H9 (cell line): ENCODE results near the gene DPP7. TPM values are rescaled to one million over a fixed set of nuclear protein-coding genes. Genes with fewer than 3 reads are reported as not detected.

Experiments
- DNase-seq: peaks from one replicate; pipeline ENCODE4 v3.0.0-alpha.2; 2017
- H2AFZ ChIP-seq: one replicate; pipeline ENCODE4 v1.6.1; 2013; ENCODE audit warnings: mild to moderate bottlenecking, low read length, control low read depth, moderate library complexity
- H2AK5ac ChIP-seq: 2 replicates; pipeline ENCODE4 v1.6.1; 2013; ENCODE audit warnings: low read length, control low read depth, mixed read lengths; ENCODE audit not compliant: insufficient read length
- H2BK120ac ChIP-seq: one replicate; pipeline ENCODE4 v1.6.1; 2013; ENCODE audit warnings: low read depth, mild to moderate bottlenecking, low read length, control low read depth, inconsistent platforms; ENCODE audit not compliant: poor library complexity, severe bottlenecking
- H2BK12ac ChIP-seq: 2 replicates; pipeline ENCODE4 v1.6.1; 2013; ENCODE audit warnings: low read length, control low read depth, mixed read lengths, low read depth; ENCODE audit not compliant: insufficient read length
- H2BK15ac ChIP-seq: 2 replicates; pipeline ENCODE4 v1.6.1; 2013; ENCODE audit warnings: low read depth, low read length, control low read depth
- H2BK20ac ChIP-seq: one replicate; pipeline ENCODE4 v1.6.1; 2013; ENCODE audit warnings: low read depth, mild to moderate bottlenecking, low read length, control low read depth, inconsistent platforms; ENCODE audit not compliant: poor library complexity, severe bottlenecking
- H2BK5ac ChIP-seq: 2 replicates; pipeline ENCODE4 v1.6.1; 2013; ENCODE audit warnings: low read length, control low read depth, mixed read lengths; ENCODE audit not compliant: insufficient read length
- H3K14ac ChIP-seq: 2 replicates; pipeline ENCODE4 v1.6.1; 2013; ENCODE audit warnings: low read length, control low read depth; ENCODE audit not compliant: insufficient read depth
- H3K18ac ChIP-seq: 2 replicates; pipeline ENCODE4 v1.6.1; 2013; ENCODE audit warnings: low read depth, mild to moderate bottlenecking, mixed read lengths, low read length, control low read depth; ENCODE audit not compliant: insufficient read length
- H3K23ac ChIP-seq: 2 replicates; pipeline ENCODE4 v1.6.1; 2013; ENCODE audit warnings: low read length, control low read depth, mixed read lengths, low read depth; ENCODE audit not compliant: insufficient read length
- H3K23me2 ChIP-seq: 2 replicates; pipeline ENCODE4 v1.6.1; 2013; ENCODE audit warnings: low read depth, mild to moderate bottlenecking, mixed read lengths, low read length, control low read depth; ENCODE audit not compliant: insufficient read length, poor library complexity, severe bottlenecking
- H3K27ac ChIP-seq: 2 replicates; pipeline ENCODE4 v1.5.1; 2013; ENCODE audit warnings: low read length, control low read depth, mixed read lengths, low read depth; ENCODE audit not compliant: insufficient read length
- H3K27me3 ChIP-seq: 2 replicates; pipeline ENCODE4 v1.6.1; 2013; ENCODE audit warnings: low read length, control low read depth, inconsistent platforms; ENCODE audit not compliant: insufficient read depth
- H3K4ac ChIP-seq: 2 replicates; pipeline ENCODE4 v1.6.1; 2013; ENCODE audit warnings: low read depth, mild to moderate bottlenecking, control low read depth, inconsistent platforms, low read length, moderate library complexity
- H3K4me1 ChIP-seq: 2 replicates; pipeline ENCODE4 v1.6.1; 2013; ENCODE audit warnings: low read length, control low read depth, inconsistent platforms; ENCODE audit not compliant: insufficient read depth
- H3K4me2 ChIP-seq: 2 replicates; pipeline ENCODE4 v1.6.1; 2013; ENCODE audit warnings: low read length, control low read depth, mixed read lengths; ENCODE audit not compliant: insufficient read length, insufficient read depth
- H3K56ac ChIP-seq: 2 replicates; pipeline ENCODE4 v1.6.1; 2013; ENCODE audit warnings: low read depth, mild to moderate bottlenecking, mixed read lengths, low read length, control low read depth; ENCODE audit not compliant: insufficient read length
- H3K79me1 ChIP-seq: 2 replicates; pipeline ENCODE4 v1.6.1; 2013; ENCODE audit warnings: low read depth, mild to moderate bottlenecking, moderate library complexity, low read length, control low read depth, inconsistent platforms; ENCODE audit not compliant: insufficient read depth, poor library complexity, severe bottlenecking
- H3K79me2 ChIP-seq: 2 replicates; pipeline ENCODE4 v1.6.1; 2013; ENCODE audit warnings: low read length, control low read depth, inconsistent platforms; ENCODE audit not compliant: insufficient read depth
- H3K9ac ChIP-seq: 2 replicates; pipeline ENCODE4 v1.6.1; 2013; ENCODE audit warnings: low read length, control low read depth, mixed read lengths; ENCODE audit not compliant: insufficient read length; ENCODE audit errors: extremely low read depth
- H3K9me3 ChIP-seq: one replicate; pipeline ENCODE4 v1.6.1; 2013; ENCODE audit warnings: low read depth, low read length, inconsistent platforms; ENCODE audit not compliant: control insufficient read depth
- H3T11ph ChIP-seq: one replicate; pipeline ENCODE4 v1.6.1; 2013; ENCODE audit warnings: mild to moderate bottlenecking, low read length, control low read depth, inconsistent platforms
- H4K20me1 ChIP-seq: one replicate; pipeline ENCODE4 v1.6.1; 2013; ENCODE audit not compliant: control insufficient read depth, insufficient read length, insufficient read depth
- H4K5ac ChIP-seq: 2 replicates; pipeline ENCODE4 v1.6.1; 2013; ENCODE audit warnings: low read depth, mild to moderate bottlenecking, mixed read lengths, low read length, control low read depth; ENCODE audit not compliant: insufficient read length
- H4K8ac ChIP-seq: replicated peaks from 2 replicates; pipeline ENCODE4 v1.6.1; 2013; ENCODE audit warnings: low read length, control low read depth, mixed read lengths, low read depth; ENCODE audit not compliant: insufficient read length
- H4K91ac ChIP-seq: 2 replicates; pipeline ENCODE4 v1.6.1; 2013; ENCODE audit warnings: low read depth, mild to moderate bottlenecking, moderate library complexity, mixed read lengths, low read length, control low read depth; ENCODE audit not compliant: insufficient read length
- H3K27ac Mint-ChIP-seq, 3 experiments: 2 replicates in 2 of 3; 3 replicates in 1 of 3; pipeline ENCODE4 v1.8.0; 2020 to 2021; ENCODE audit warnings: mixed read lengths in 3 of 3, mild to moderate bottlenecking in 1 of 3, moderate library complexity in 1 of 3
- H3K27me3 Mint-ChIP-seq: 2 replicates; pipeline ENCODE4 v1.8.0; 2021; ENCODE audit warnings: low read depth, mild to moderate bottlenecking, moderate library complexity, mixed read lengths
- H3K36me3 Mint-ChIP-seq, 3 experiments: 2 replicates in 2 of 3; 3 replicates in 1 of 3; pipeline ENCODE4 v1.8.0; 2020 to 2021; ENCODE audit warnings: low read depth in 3 of 3, mixed read lengths in 3 of 3; ENCODE audit not compliant: insufficient read depth in 1 of 3
- H3K4me1 Mint-ChIP-seq, 2 experiments: 2 replicates each; pipeline ENCODE4 v1.8.0; 2020; ENCODE audit warnings: mixed read lengths in 2 of 2
- H3K4me3 Mint-ChIP-seq, 2 experiments: 2 replicates in 1 of 2; 3 replicates in 1 of 2; pipeline ENCODE4 v1.8.0; 2020 to 2021; ENCODE audit warnings: mild to moderate bottlenecking in 2 of 2, mixed read lengths in 2 of 2, moderate library complexity in 1 of 2
- H3K9me3 Mint-ChIP-seq, 2 experiments: 2 replicates in 1 of 2; 3 replicates in 1 of 2; pipeline ENCODE4 v1.8.0; 2020; ENCODE audit warnings: mild to moderate bottlenecking in 2 of 2, mixed read lengths in 2 of 2, moderate library complexity in 1 of 2
- CTCF ChIP-seq: fragments of 200-600 bp; sonication (generic); conservative IDR thresholded peaks from 3 replicates; pipeline ENCODE4 v1.8.0; 2021; ENCODE audit warnings: antibody characterized with exemption, mild to moderate bottlenecking
- WGBS: extraction: QIAGEN DNeasy Blood & Tissue Kit; methylation state at CpG from one replicate; pipeline ENCODE4 v1.1.7; 2013; ENCODE audit warnings: missing lambda C conversion rate, low lambda C conversion rate, mixed read lengths; ENCODE audit not compliant: insufficient read length; ENCODE audit errors: extremely low coverage; 5-methylcytosine and 5-hydroxymethylcytosine counted together
- total RNA-seq: library from RNA; stranded (reverse); gene quantifications from 2 replicates; pipeline ENCODE4 v1.2.1, GENCODE V29; 2021

DPP7 gene
- total RNA-seq, 1 experiment from 2014 or later, result 29.4 TPM

DNA sequence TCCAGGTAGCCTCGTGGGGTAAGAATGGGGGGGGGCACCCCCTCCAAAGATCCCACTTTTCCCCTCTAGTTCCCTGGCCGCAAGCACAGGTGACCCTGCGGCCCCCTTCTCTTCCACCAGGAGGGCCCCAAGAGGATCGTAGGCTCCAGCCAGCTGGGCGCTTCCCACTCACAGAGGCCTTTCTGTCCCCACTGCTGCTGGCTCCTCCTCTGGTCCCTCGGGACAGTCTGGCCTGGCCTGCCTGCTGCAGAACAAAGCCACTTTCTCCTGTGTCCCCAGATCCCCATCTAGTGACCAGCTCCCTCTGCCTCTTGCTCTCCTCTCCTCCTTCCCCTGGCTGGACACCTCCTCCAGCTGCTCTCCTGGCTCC is 43.6 kb downstream of the DPP7 start:
- H2BK12ac ChIP-seq, result no peak overlapping the region
- H3T11ph ChIP-seq, result no peak overlapping the region
- no CpG with 5 or more reads among the region's 6 CpGs for WGBS
- H3K4me2 ChIP-seq, result peak overlapping the region; percentile 20
- peak overlapping the region; percentile 32 for H3K18ac ChIP-seq
- no peak overlapping the region for H4K91ac ChIP-seq
- H2BK20ac ChIP-seq, result no peak overlapping the region
- peaks cover 7% of the 10 kb centered on the region; the same call in 1 of the 2 replicates for H3K4me1 ChIP-seq
- H3K9me3 Mint-ChIP-seq, result no peaks in the 10 kb centered on the region; a peak in 1 of 5 replicates
- H2AFZ ChIP-seq, result no peak overlapping the region
- no peaks in the 10 kb centered on the region; a peak in 2 of 7 replicates for H3K36me3 Mint-ChIP-seq
- no peak overlapping the region for H2BK5ac ChIP-seq
- DNase-seq, result no peak
- peak overlapping the region in 2 of 3 experiments; percentile 8 to 75; a peak in 1 of 7 replicates for H3K27ac Mint-ChIP-seq
- H4K20me1 ChIP-seq, result peaks cover 4% of the 10 kb centered on the region
- H2BK15ac ChIP-seq, result no peak overlapping the region
- no peak overlapping the region for H3K23ac ChIP-seq
- no peak overlapping the region for H2AK5ac ChIP-seq
- no peak overlapping the region for H3K56ac ChIP-seq
- H3K4ac ChIP-seq, result no peak overlapping the region; the same call in 1 of the 2 replicates
- no peaks in the 10 kb centered on the region for H3K27me3 ChIP-seq
- peak overlapping the region; percentile 55 to 75 for H3K4me3 Mint-ChIP-seq
- H2BK120ac ChIP-seq, result no peak overlapping the region
- no peaks in the 10 kb centered on the region for H3K9me3 ChIP-seq
- H3K79me1 ChIP-seq, result no peaks in the 10 kb centered on the region
- peaks cover 9% of the 10 kb centered on the region for H3K27me3 Mint-ChIP-seq
- H3K23me2 ChIP-seq, result no peaks in the 10 kb centered on the region
- H4K8ac ChIP-seq, result no peak overlapping the region
- peak overlapping the region; percentile 64; the same call in 1 of the 2 replicates for H3K14ac ChIP-seq
- peaks cover 25 to 34% of the 10 kb centered on the region in 2 experiments for H3K4me1 Mint-ChIP-seq
- no peak overlapping the region for H4K5ac ChIP-seq
- peak overlapping the region; percentile 16 for H3K9ac ChIP-seq
- H3K79me2 ChIP-seq, result no peaks in the 10 kb centered on the region
- no peak overlapping the region for H3K27ac ChIP-seq
- TF ChIP-seq CTCF, result peak; percentile 44; the same call in 2 of the 3 replicates
